HS-27A (cell line): ENCODE data around the gene PPP1R13B.
A peak's percentile ranks its signal among the peaks of the same experiment; 100 is the strongest.
"Not testable (repeated sequence)": the region's sequence is repeated elsewhere in the genome, so short reads cannot be mapped to it uniquely, and the experiment has no call there.

Source experiments
- DNase-seq: peaks from one replicate; pipeline ENCODE4 v3.0.0-alpha.2; 2012; ENCODE audit warnings: low read depth, missing footprints

Gene PPP1R13B

DNA sequence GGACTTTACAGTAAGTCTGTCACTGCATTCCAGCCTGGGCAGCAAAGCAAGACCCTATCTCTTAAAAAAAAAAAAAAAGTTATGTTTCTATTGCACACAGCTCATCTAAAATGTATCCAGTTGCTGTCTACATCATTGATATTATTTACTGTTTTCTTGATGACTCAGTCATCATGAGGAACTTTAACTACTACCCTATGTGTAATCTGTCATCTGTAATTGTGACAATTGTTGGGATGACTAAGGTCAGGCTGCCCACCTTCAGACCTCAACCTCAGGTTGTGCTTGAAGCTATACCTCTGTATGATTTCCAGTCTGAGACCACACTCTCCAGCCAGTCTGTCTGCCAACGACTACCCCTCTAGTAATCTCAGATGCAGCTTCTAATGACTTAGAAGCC lies 15.3 kb downstream of the PPP1R13B start:
- no peak for DNase-seq

DNA sequence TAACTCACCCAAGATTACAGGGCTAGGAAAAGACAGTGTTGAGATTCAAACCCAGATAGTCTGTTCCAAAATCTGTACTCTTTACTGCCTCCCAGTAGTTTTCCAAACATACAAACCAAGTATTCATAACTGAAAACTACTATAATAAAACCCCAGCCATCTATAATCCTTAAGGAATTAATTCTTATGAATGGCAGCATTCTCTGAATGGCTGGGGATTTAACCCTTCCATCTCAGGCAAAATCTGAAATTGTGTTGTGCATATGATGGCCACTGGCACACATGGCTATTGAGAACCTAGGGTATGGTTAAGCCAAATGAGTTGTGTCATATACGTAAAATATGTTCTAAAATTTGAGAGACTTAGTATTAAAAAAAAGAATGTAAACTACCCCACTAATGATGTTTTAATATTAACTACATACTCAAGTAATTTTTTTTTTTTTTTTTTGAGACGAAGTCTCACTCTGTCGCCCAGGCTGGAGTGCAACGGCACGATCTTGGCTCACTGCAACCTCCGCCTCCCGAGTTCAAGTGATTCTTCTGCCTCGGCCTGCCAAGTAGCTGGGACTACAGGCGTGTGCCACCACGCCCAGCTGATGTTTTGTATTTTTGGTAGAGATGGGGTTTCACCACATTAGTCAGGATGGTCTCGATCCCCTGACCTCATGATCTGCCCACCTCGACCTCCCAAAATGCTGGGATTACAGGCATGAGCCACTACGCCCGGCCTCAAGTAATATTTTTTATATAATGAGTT lies 16.7 kb downstream of the PPP1R13B start:
- no peak for DNase-seq

DNA sequence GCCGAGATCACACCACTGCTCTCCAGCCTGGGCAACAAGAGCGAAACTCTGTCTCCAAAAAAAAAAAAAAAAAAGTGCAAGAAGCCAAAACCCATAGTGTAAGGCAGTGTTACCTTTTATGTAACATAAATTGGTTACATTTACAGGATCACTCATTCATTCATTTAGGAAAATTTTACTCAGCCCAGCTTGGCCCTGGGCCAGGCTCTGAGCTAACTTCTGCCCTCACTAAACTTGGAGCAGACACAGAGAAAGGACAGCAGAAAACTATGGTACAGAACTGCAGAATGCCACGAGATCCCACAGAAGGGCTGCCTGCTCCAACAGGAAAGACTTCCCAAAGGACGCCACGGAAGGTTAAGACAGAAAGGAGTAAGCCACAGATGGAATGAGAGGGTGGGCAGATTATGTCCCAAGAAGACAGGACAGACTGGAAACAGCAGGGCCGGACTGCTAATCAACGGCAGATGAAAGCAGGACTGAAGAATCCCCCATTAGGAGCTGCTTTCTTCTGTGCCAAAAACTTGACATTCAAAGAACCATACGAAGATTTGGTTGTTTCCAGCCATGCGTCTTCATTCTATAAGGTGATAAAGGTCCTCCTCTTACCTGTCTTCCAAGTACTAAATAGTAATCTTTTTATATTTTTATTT lies 18.9 kb downstream of the PPP1R13B start:
- no peak for DNase-seq

DNA sequence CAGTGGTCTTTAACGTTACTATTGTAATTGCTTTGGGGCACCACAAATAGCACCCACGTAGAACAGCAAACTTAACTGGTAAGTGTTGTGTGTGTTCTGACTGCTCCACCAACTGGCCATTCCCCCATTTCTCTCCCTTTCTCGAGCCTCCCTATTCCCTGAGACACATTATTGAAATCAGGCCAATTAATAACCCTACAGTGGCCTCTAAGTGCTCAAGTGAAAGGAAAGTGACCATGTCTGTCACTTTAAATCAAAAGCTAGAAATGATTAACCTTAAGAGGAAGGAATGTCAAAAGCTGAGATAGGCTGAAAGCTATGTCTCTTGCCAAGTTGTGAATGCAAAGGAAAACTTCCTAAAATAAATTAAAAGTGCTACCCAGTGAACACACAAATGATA lies 22.3 kb downstream of the PPP1R13B start:
- no peak for DNase-seq

DNA sequence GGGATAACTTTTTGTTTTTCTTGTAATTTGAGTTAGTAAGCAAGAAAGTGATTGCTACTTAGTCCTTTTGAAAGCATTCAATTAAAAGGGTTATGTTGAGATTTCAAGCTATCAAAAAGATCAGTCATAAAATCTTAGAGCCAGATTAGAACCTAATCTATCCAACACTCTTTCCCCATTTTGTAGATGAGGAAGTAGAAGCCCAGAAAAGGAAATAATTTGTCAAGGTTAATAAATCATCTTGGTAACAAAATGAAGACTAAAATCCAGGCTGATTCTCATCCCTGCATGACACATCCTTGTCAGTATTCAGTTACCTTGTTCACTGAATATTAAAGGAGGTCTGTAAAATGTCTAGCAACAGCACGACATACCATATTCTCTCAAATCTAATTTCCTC lies 26.5 kb downstream of the PPP1R13B start:
- DNase-seq: no peak

GRCh38 chr14:103820382-103820781 lies 27.0 kb downstream of the PPP1R13B start:
- DNase-seq: no peak

DNA sequence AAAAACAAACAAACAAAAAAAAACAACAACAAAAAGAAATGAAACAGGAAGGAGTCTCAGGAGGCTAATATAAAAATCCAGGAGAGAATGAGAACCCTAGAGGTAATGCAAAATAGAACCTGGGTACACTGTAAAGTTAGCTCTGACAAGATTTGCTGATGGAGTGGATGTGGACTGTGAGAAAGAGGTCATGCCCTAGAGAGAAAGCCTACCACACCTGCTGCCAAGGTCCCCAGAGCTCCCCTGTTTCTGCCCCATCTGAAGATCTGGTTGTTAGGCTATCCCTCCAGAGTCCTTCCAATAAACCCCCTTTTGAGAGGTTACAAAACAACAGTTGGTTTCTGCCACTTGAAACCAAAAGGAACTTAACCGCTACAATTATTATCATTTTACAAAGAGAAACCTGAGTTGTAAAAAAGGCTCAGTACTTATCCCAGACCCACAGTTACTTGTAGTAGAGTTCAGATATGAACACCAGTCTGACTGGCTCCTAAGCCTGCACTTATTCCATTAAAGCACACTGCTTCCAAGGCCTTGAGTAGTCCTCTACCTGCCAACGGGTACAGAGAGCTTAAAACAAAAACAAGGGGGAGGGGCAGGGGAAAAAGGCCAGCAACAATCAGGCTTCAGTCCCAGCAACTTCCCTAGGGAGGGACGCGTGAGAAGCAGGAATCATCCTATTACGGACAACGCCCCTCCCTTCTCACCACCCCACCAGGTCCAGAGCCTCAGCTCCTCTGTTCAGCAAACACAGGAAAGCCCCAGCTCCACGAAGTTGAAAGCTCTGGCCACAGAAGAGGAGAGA lies 27.7 kb downstream of the PPP1R13B start:
- DNase-seq: no peak

DNA sequence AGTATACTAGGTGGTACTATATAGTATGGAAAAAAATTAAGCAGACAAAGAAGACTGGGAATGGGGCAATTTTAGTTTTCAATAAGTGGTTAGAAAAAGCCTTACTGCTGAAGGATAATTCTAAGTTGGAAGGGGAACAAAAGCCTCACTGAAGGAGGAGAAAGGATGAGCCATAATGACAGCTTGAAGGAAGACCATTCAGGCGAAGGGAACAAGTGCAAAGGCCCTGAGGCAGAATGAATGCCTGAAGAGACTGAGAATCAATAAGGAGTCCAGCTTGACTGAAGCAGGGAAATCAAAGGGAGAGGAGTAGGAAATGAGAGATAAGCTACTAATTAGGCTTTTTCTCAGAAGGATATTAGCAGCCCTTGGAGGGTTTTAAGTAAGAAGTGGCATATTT lies 28.5 kb downstream of the PPP1R13B start:
- no peak for DNase-seq

DNA sequence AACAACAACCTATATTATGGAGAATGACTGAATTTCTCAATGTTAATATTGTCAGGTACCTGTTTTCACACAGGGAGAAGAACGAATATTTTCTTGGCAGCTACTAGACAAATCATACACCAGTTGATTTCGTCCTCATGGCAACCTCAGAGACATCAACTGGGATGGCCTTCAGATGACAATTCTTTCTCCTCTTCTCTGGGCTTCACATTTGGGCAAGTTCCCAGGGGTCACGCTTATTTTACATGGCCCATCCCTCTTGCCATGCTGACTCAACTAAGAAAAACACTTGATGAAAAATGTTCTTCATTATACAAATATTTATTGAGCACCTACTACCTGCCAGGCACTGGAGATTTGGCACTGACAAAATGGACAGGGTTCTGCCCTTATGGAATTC lies 29.0 kb downstream of the PPP1R13B start:
- DNase-seq: no peak

- no peak for DNase-seq
Measured at GRCh38 chr14:103817595-103817994, 29.8 kb downstream of the PPP1R13B start.

GRCh38 chr14:103816991-103817390 lies 30.4 kb downstream of the PPP1R13B start:
- no peak for DNase-seq

DNA sequence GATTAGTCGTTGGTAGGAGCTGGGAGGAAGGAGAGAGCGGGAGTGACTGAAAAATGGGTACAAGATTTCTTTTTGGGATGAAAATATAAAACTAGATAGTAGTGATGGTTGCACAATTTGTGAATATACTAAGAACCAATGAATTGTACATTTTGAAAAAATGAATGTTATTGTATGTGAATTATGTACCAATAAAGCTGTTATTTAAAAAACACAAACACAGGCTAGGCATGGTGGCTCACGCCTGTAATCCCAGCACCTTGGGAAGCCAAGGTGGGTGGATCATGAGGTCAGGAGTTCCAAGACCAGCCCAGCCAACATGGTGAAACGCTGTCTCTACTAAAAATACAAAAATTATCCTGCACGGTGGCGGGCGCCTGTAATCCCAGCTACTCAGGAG lies 32.1 kb downstream of the PPP1R13B start:
- DNase-seq: no peak

DNA sequence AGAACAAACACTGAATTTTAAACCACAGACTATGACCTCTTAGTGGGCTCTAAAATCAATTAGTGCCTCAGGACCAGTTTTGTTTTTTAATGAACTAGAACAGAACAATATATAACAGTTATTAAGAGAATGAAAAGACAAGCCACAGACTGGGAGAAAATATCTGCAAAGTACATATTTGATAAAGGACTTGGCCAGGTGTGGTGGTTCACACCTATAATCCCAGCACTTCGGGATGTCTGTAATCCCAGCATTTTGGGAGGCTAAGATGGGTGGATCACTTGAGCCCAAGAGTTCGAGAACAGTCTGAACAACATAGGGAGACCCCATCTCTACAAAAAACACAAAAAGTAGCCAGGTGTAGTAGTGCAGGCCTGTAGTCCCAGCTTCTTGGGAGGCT lies 36.2 kb downstream of the PPP1R13B start:
- DNase-seq: no peak

- DNase-seq: peak; percentile 23
Measured at GRCh38 chr14:103808403-103809001, 38.9 kb downstream of the PPP1R13B start.

DNA sequence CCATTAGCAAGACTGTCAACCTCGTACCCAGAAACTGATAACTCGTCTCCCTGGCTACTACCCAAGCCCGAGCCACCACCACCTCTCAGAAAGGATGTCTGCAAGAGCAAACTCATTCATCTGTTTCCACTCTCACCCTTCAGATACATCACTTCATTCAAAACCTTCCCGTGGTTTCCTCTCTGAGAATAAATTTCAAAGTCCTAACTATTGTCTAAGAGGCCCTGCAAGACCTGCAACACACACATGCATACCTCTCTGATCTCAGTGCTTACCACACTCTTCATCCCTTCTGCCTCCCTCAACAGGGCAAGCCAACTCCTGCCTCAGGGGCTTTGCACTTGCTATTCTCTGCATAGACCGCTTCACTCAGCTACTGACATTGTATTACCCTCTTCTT lies 40.6 kb downstream of the PPP1R13B start:
- no peak for DNase-seq

- no peak for DNase-seq
Measured at GRCh38 chr14:103805708-103806107, 41.7 kb downstream of the PPP1R13B start.

GRCh38 chr14:103803661-103804060 lies 43.7 kb downstream of the PPP1R13B start:
- no peak for DNase-seq

DNA sequence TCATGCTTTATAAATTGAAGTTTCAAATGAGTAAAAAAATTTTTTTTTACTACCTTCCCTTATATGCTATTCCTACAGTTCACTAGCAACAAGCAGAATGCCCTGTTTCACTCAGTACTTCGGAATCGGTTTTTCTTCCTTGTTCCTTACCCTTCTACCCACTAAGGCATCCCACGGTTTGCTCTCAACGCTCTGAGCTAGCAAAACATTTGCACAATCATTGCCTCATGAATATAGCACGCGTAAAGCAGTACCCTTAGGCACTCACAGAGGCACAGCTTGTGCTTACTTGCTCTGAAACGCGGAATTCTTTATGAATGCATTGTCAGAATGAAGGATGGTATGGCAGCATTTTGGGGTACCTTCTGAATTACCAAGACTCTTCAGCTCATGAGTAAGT lies 45.0 kb downstream of the PPP1R13B start:
- no peak for DNase-seq

- no peak for DNase-seq
Measured at GRCh38 chr14:103801459-103801858, 45.9 kb downstream of the PPP1R13B start.

GRCh38 chr14:103793192-103793591 lies 54.2 kb downstream of the PPP1R13B start:
- not testable (repeated sequence) for DNase-seq

DNA sequence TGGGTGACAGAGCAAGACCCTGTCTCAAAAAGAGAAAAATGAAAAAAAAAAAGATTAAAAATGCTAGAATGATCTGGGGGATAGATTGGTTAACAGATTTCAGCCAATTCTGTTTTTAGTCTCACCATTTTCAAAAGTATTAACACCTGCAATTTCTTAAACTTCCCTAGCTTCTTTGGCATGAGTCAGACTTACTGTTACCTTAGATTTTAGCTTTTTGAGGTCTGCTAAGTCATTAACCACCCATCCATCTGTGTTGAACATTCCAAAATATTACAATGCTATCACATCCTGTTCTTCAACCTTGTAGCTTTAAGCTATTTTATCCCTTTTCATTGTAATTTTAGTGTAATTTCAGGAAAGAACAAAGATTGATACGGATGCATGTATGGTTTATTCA lies 59.3 kb downstream of the PPP1R13B start:
- no peak for DNase-seq

DNA sequence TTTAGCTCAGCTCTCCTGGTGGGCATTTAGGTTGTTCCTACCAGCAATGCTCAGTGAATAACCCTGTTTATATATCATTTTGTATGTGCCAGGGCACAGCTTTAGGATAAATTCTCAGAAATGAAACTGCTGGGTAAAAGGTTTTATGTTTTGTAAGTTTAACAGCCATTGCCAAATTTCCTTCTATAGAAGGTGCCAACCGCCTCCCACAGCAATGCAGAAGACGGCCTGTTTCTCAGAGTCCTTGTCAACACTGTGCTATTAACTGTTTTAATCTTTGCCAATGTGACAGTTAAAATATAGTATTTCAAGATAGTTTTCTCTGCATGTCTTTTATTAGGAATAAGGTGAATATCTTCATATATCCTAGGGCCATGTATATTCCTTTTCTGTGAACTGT lies 65.0 kb downstream of the PPP1R13B start:
- DNase-seq: no peak

GRCh38 chr14:103776319-103776718 lies 71.1 kb downstream of the PPP1R13B start:
- DNase-seq: not testable (repeated sequence)
